Calu3 (cell line): Measurements from ENCODE around the gene PRSS23. TPM values are rescaled to one million over a fixed set of nuclear protein-coding genes. Genes with fewer than 3 reads are reported as not detected.

Experiments used
- BruUV-seq: library from RNA; stranded (reverse); fragments of 400-500 nt; replicated peaks from 2 replicates; lab custom pipeline; 2021; lab: Mats Ljungman, UMichigan
- CTCF ChIA-PET: fragments of 300-600 bp; sonication (Branson Sonifier 250); formaldehyde crosslinking; loops from one replicate; lab custom pipeline; 2022; ENCODE audit warnings: antibody characterized with exemption; lab: Charles Lee
- DNase-seq: peaks from one replicate; pipeline ENCODE4 v3.0.0; 2022
- H3K27ac Mint-ChIP-seq: one replicate; pipeline ENCODE4 v1.8.0; 2022; ENCODE audit warnings: mixed read lengths; ENCODE audit not compliant: unreplicated experiment
- H3K27me3 Mint-ChIP-seq: one replicate; pipeline ENCODE4 v1.8.0; 2022; ENCODE audit warnings: mixed read lengths; ENCODE audit not compliant: unreplicated experiment
- H3K36me3 Mint-ChIP-seq: one replicate; pipeline ENCODE4 v1.8.0; 2022; ENCODE audit warnings: mild to moderate bottlenecking, moderate library complexity, mixed read lengths; ENCODE audit not compliant: insufficient read depth, unreplicated experiment
- H3K4me1 Mint-ChIP-seq: one replicate; pipeline ENCODE4 v1.8.0; 2022; ENCODE audit warnings: mild to moderate bottlenecking, low read depth, mixed read lengths; ENCODE audit not compliant: unreplicated experiment
- H3K4me3 Mint-ChIP-seq: one replicate; pipeline ENCODE4 v1.8.0; 2022; ENCODE audit warnings: mild to moderate bottlenecking, low read depth, moderate library complexity, mixed read lengths; ENCODE audit not compliant: unreplicated experiment
- H3K9me3 Mint-ChIP-seq: one replicate; pipeline ENCODE4 v1.8.0; 2022; ENCODE audit warnings: low read depth, mixed read lengths; ENCODE audit not compliant: unreplicated experiment
- CTCF ChIP-seq: fragments of 200-600 bp; IDR thresholded peaks from one replicate; pipeline ENCODE4 v1.8.0; 2022; ENCODE audit warnings: antibody characterized with exemption; ENCODE audit not compliant: unreplicated experiment
- intact Hi-C: fragments of 100-400 bp; cut with micrococcal nuclease; formaldehyde crosslinking; loops from one replicate; pipeline ENCODE4 v1.10.0; 2022; ENCODE audit not compliant: unreplicated experiment
- total RNA-seq: library from RNA; stranded (reverse); gene quantifications from 2 replicates; pipeline ENCODE4 v1.2.3, GENCODE V29; 2022

Gene PRSS23
- total RNA-seq, 1 experiment from 2014 or later, result 13.9 TPM

- Mint-ChIP-seq H3K4me1 (peaks cover 9% of the 10 kb centered on the region), H3K27ac (no peak overlapping the region), H3K27me3 (no peaks in the 10 kb centered on the region), H3K4me3 (no peak overlapping the region), H3K36me3 (no peaks in the 10 kb centered on the region), H3K9me3 (no peaks in the 10 kb centered on the region)
- DNase-seq, result no peak
- TF ChIP-seq CTCF, result no peak
- CTCF ChIA-PET, result no interaction called here
- intact Hi-C loops, result no loop called here
- BruUV-seq, result no TSS peak
These were observed 12.7 kb upstream of the PRSS23 start for GRCh38 chr11:86787656-86788055.

DNA sequence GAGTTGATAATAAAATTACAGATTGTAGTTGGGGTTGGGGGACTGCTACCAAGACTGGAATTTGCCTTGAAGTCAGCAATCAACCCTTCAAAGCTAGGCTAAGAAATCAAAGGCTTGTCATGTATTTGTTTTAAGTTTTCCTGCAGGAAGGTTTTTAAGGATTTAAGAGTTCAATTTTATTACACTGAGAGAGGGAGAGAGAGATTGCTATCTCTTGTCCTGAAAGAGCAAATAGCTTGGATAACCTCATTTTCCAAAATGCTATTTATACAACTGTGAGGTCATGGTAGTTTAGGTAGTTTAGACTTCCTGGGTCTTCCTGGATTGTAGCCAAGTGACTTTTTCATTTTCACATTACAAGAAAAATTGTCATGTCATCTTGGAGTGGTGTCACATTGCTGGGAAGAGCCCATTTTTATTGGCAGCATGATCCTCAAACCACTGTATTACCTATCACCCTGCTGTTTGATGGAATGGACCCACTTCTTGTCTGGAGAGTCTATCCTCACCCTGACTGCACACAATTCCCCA, 10.1 kb upstream of the PRSS23 start:
- intact Hi-C loops, result no loop called here
- no peak for DNase-seq
- CTCF ChIA-PET, result no interaction called here
- no TSS peak for BruUV-seq
- Mint-ChIP-seq H3K9me3 (no peaks in the 10 kb centered on the region), H3K27me3 (no peaks in the 10 kb centered on the region), H3K27ac (no peak overlapping the region), H3K4me1 (no peaks in the 10 kb centered on the region), H3K4me3 (no peak overlapping the region), H3K36me3 (no peaks in the 10 kb centered on the region)
- TF ChIP-seq CTCF, result no peak

- H3K9me3 Mint-ChIP-seq, result no peaks in the 10 kb centered on the region
- no peak overlapping the region for H3K4me3 Mint-ChIP-seq
- no TSS peak for BruUV-seq
- H3K36me3 Mint-ChIP-seq, result no peaks in the 10 kb centered on the region
- intact Hi-C loops, result no loop called here
- TF ChIP-seq CTCF, result no peak
- DNase-seq, result no peak
- peaks cover 5% of the 10 kb centered on the region for H3K4me1 Mint-ChIP-seq
- no peaks in the 10 kb centered on the region for H3K27me3 Mint-ChIP-seq
- H3K27ac Mint-ChIP-seq, result no peak overlapping the region
- CTCF ChIA-PET, result no interaction called here
These were observed 9.2 kb upstream of the PRSS23 start for GRCh38 chr11:86790867-86791849.

DNA sequence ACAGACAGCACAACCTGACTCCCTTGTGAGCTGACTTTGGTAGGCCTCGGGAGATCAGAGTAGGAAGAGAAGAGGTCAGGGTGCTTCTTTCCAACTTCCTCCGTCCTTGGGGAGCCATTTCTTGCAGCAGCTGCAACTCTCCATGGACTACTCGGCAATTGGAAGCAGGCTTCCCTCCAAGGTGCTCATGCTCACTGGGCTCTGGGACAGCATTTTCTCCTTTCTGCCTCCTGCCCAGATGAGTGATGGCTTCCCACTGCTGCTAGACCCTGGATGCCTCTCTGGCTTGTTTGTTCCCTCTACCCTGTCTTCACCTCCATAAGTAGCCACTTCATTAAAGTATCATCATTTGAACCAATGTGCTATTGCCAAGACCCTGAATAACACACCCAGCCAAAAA, 8.2 kb upstream of the PRSS23 start:
- Mint-ChIP-seq H3K27me3 (no peaks in the 10 kb centered on the region), H3K9me3 (no peaks in the 10 kb centered on the region), H3K27ac (no peak overlapping the region), H3K4me1 (peaks cover 5% of the 10 kb centered on the region), H3K36me3 (no peaks in the 10 kb centered on the region), H3K4me3 (no peak overlapping the region)
- TF ChIP-seq CTCF, result no peak
- no TSS peak for BruUV-seq
- CTCF ChIA-PET, result no interaction called here
- intact Hi-C loops, result no loop called here
- DNase-seq, result no peak
